Fibroblast of peridontal ligament (primary cell): Measurements from ENCODE around the gene SRCAP.

Experiments used
- DNase-seq: peaks from one replicate; pipeline ENCODE4 v3.0.0-alpha.2; 2010; ENCODE audit errors: extremely low read depth

SRCAP gene

DNA sequence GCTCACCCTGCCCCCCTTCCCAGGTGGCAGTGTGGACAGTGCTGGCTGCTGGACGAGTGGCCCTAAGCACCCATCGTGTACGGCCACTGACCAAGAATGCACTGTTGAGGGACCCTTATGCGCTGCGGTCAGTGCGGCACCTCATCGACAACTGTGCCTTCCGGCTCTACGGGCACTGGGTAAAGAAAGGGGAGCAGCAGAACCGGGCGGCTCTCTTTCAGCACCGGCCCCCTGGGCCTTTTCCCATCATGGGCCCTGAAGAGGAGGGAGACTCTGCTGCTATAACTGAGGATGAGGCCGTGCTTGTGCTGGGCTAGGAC, 57.8 kb downstream of the SRCAP start:
- no peak for DNase-seq

DNA sequence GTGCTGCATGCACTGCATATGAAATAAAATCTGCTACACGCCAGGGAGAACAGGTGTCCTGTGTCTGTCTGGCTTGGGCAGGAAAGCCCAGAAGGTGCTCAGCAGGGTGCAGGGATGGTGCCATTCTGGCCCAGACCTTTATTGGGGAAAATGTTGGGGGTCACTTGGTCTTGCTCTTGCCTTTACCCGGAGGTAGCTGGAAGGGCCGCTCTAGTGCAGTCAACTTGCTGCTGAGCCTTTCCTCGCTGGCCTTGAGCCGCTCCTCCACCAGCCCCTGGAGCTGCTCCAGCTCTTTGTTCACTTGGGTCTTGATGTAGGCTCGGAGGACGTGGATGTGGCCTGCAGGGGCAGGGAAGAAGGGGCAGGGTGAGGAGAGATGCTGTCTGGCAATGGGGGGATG, 58.3 kb downstream of the SRCAP start:
- no peak for DNase-seq

- DNase-seq: no peak
Observed at GRCh38 chr16:30758988-30759491, 60.1 kb downstream of the SRCAP start.

- no peak for DNase-seq
Observed at GRCh38 chr16:30760001-30760559, 61.1 kb downstream of the SRCAP start.

- no peak for DNase-seq
Observed at GRCh38 chr16:30760577-30761426, 61.8 kb downstream of the SRCAP start.

- no peak for DNase-seq
Observed at GRCh38 chr16:30761427-30761927, 62.5 kb downstream of the SRCAP start.

GRCh38 chr16:30761928-30762902, 63.2 kb downstream of the SRCAP start, which contains the start of the genes CFAP119 and RNF40:
Gene CFAP119, minus strand, starts transcription at chr16:30762062. Its CDS starts 314 bp downstream, at chr16:30761748.
Gene RNF40, plus strand, starts transcription at chr16:30762322. Its CDS starts 224 bp downstream, at chr16:30762546.
- DNase-seq: peak; percentile 98

GRCh38 chr16:30762991-30763725, 64.2 kb downstream of the SRCAP start:
- DNase-seq: no peak

- DNase-seq: no peak
Observed at GRCh38 chr16:30764086-30764485, 65.1 kb downstream of the SRCAP start.

- no peak for DNase-seq
Observed at GRCh38 chr16:30764816-30765465, 66.0 kb downstream of the SRCAP start.

DNA sequence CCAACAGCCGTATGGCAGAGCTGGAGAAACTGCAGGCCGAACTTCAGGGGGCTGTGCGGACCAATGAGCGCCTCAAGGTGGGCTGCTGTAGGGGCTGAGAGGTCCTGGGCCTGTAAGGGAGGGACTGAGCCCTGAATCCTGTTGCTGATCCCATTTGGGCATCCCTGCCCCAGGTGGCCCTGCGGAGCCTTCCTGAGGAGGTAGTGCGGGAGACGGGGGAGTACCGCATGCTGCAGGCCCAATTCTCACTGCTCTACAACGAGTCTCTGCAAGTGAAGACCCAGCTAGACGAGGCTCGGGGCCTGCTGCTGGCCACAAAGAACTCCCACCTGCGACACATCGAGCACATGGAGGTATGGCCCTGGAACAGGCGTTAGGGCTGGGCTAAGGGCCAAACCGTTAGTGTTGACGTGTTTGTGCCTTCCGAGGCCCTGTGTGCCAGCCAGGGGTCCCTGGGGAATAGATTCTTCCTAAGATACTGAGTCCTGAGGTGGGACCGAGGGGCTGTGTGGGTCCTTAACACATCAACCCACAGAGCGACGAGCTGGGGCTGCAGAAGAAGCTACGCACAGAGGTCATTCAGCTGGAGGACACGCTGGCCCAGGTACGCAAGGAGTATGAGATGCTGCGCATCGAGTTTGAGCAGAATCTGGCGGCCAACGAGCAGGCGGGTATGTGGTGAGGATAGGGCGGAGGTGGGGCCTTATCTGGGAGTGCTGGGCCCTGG, 67.4 kb downstream of the SRCAP start:
- DNase-seq: no peak

GRCh38 chr16:30766933-30767284, 67.9 kb downstream of the SRCAP start:
- DNase-seq: no peak

- DNase-seq: no peak
Observed at GRCh38 chr16:30767767-30768465, 68.9 kb downstream of the SRCAP start.

DNA sequence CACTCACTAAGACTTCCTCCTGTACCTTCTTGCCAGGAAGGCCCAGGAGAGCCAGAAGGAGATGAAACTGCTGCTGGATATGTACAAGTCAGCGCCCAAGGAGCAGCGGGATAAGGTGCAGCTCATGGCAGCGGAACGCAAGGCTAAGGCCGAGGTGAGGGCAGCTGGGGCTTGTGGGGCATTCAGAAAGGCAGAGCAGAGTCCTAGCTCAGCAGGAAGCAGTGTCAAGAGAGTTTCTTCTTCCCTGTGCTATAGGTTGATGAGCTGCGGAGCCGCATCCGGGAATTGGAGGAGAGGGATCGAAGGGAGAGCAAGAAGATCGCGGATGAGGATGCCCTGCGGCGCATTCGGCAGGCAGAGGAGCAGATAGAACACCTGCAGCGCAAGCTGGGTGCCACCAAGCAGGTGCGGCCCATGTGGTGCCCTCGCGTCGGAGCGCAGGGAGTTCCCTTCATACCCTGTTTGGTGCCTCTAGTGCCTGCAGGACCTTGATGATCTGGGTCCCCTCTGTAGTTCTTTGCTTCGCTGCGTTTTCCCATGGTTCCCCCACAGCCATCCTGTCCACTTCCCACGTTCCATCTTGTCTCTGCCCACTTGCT, 69.7 kb downstream of the SRCAP start:
- DNase-seq: no peak

DNA sequence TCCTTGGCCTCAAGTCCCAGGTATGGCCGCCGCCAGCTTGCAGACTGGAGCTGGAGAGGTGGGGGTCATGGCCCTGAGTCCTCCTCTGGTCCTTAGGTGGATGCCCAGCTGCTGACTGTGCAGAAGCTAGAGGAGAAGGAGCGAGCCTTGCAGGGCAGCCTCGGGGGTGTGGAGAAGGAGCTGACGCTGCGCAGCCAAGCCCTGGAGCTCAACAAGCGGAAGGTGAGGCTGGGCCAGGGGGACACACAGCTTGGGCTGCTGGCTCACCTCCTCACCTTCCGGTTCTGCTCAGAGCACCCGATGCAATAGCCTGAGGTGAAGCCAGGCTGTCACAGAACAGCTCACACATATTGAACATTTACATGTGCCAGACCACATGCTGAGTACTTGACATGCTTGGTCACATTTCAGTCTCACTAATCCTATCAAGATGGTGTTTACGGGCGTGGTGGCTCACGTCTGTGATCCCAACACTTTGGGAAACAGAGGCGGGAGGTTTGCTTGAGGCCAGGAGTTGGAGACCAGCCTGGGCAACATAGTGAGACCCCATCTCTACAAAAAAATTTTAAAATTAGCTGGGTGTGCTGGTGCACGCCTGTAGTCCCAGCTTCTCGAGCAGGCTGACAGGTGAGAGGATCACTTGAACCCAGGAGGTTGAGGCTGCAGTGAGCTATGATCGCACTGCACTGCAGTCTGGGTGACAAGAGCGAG, 70.6 kb downstream of the SRCAP start:
- no peak for DNase-seq

DNA sequence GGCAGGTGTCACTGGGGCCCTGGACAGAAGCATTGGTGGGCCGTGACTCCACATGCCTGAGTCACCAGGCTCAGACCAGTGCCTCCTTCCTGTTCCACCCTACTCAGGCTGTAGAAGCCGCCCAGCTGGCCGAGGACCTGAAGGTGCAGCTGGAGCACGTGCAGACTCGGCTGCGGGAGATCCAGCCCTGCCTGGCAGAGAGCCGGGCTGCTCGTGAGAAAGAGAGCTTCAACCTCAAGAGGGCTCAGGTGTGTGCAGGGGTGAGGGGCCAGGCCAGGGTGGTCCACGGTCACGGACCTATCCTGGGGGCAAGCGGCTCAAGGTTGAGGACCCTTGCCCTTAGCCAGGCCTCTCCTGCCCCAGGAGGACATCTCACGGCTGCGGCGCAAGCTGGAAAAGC, 72.8 kb downstream of the SRCAP start:
- DNase-seq: no peak

GRCh38 chr16:30773826-30774225, 74.9 kb downstream of the SRCAP start:
- no peak for DNase-seq

DNA sequence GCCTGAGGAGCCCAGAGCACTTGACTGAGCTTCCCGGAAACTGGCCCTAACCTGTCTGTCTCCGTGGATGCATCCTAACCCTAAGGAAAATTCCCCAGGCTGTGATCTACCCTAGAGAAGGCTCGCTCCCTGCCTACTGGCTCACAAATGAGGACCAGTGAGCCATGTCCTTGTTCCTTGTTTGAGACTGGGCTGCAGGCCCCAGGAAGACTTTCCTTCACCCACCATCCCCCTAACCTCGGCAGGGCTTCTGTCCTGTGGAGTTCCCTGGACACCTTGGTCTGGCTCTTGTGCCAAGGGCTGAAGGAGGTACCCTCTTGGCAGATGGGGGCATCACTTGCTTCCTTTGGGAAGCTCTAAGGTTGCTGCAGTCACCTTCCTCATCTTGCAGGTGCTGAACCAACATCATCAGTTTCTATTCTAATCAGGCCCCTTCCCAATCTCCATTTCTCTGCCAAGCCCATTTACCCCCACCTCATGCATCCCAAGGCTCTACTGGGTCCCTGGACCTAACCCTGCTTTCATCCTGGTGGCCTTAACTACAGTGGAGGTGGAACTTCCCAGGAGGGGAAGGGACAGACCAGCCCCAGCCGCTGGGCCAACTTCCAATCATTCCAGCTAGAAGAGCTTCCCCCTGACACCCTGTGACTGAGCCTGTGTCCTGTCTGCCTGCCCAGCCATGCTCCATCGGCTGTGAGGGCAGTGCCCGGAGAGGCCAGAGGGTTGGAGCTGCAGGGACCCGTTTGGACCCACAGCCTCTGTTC, 75.6 kb downstream of the SRCAP start:
- DNase-seq: no peak
